HG02885 (cell line): ENCODE results near the gene RABL2A.
A peak's percentile ranks its signal among the peaks of the same experiment; 100 is the strongest.
"Not testable (repeated sequence)": the region's sequence is repeated elsewhere in the genome, so short reads cannot be mapped to it uniquely, and the experiment has no call there.

Experiments
- ATAC-seq: cut with Tn5 transposase; IDR thresholded peaks from one replicate; pipeline ENCODE4 v1.9.1; 2021; ENCODE audit warnings: mild to moderate bottlenecking; ENCODE audit not compliant: unreplicated experiment, poor library complexity

RABL2A gene

GRCh38 chr2:113626616-113627330, at the start of gene RABL2A:
Gene RABL2A, plus strand, starts transcription at chr2:113627266. Its CDS starts 1,341 bp downstream, at chr2:113628607.
- peak; percentile 94 for ATAC-seq

- not testable (repeated sequence) for ATAC-seq
Measured at GRCh38 chr2:113578508-113578907, 48.6 kb upstream of the RABL2A start.

- not testable (repeated sequence) for ATAC-seq
Measured at GRCh38 chr2:113582473-113582872, 44.6 kb upstream of the RABL2A start.

GRCh38 chr2:113583521-113584225, 43.4 kb upstream of the RABL2A start:
- ATAC-seq, result not testable (repeated sequence)

- ATAC-seq, result not testable (repeated sequence)
Measured at GRCh38 chr2:113584311-113585092, 42.6 kb upstream of the RABL2A start.

DNA sequence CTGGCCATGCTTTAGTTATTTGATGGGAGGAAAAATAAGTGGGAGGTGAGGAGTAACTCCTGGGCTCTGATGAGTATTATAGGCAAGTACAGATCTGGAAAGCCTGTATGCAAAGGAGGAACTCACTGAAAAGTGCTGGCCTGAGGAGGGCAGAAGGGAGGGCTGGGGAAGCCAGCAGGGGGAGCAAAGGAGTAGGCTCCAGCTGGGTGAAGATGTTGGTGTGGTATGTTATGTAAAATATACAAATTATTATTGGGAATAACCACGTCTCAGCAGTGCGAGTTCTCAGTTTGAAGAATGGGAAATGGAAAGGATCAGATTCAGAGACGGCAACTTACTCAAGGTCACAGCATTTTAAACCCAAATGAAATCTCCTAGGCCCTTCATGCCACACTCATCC, 39.9 kb upstream of the RABL2A start:
- not testable (repeated sequence) for ATAC-seq

GRCh38 chr2:113589591-113589990, 37.5 kb upstream of the RABL2A start:
- ATAC-seq, result not testable (repeated sequence)

- ATAC-seq, result not testable (repeated sequence)
Measured at GRCh38 chr2:113591926-113592325, 35.1 kb upstream of the RABL2A start.

- ATAC-seq, result not testable (repeated sequence)
Measured at GRCh38 chr2:113593280-113593679, 33.8 kb upstream of the RABL2A start.

GRCh38 chr2:113595725-113596124, 31.3 kb upstream of the RABL2A start:
- not testable (repeated sequence) for ATAC-seq

DNA sequence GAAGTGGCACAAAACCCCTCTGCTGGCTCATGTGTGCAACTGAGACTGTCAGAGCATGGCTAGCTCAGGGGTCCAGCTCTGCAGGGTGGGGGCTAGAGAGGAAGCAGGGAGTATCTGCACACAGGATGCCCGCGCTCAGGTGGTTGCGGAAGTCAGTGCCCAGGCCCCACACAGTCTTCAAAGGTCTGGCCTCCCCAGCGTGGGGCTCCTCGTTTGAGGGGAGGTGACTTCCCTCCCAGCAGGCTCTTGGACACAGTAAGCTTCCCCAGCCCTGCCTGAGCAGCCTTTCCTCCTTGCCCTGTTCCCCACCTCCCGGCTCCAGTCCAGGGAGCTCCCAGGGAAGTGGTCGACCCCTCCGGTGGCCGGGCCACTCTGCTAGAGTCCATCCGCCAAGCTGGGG, 29.9 kb upstream of the RABL2A start:
- not testable (repeated sequence) for ATAC-seq

DNA sequence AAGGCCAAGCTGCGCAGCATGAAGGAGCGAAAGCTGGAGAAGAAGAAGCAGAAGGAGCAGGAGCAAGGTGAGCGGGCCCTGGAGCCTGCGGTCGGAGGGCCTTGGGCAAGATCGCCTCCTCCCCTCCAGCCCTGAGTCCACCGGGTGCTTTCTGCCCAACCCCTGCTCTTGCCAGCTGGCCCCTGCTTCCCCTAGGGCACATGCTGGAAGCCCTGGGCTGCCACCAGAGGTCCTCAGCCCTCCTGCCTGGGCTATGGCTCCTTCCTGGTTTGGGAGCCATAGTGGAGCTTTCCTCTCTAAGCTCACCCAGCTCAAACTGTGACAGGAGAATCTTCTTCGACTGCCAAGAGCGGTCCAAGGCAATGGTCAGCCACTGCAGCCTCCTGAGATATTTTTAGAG, 29.5 kb upstream of the RABL2A start:
- not testable (repeated sequence) for ATAC-seq

DNA sequence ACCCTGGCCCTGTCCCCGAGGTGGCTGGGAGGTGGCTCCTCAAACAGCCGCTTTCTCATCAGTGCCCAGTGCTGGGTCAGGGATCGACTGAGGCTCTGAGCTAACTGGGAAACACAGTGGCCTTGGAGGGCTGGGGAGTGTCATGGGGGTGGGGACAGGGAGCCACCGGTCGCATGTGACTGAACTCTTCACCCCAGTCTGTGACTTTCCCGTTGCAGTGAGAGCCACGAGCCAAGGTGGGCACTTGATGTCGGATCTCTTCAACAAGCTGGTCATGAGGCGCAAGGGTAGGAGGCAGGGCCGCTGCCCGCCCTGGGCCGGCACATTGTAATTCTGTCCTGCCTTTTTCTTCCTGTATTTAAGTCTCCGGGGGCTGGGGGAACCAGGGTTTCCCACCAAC, 28.9 kb upstream of the RABL2A start:
- not testable (repeated sequence) for ATAC-seq

GRCh38 chr2:113598738-113599137, 28.3 kb upstream of the RABL2A start:
- ATAC-seq, result not testable (repeated sequence)

DNA sequence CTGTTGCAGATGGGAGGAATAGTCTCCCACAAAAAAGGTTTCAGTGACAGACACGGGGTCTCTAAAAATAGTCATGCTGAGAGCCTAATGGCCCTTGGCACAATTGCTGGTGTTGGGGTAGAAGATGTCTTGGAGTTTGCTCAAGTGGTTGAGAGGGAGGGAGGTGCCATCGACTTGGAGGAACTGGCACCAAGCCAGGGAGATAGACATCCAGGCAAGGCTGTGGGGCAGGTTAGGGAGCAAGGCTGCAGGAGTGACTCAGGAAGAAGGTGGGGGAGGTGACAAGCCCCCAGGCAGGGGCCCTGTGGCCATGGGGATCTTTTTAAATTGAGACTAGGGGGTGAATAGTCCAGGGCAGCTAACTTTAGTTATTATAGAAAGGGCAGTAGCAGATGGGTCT, 27.9 kb upstream of the RABL2A start:
- ATAC-seq, result not testable (repeated sequence)

DNA sequence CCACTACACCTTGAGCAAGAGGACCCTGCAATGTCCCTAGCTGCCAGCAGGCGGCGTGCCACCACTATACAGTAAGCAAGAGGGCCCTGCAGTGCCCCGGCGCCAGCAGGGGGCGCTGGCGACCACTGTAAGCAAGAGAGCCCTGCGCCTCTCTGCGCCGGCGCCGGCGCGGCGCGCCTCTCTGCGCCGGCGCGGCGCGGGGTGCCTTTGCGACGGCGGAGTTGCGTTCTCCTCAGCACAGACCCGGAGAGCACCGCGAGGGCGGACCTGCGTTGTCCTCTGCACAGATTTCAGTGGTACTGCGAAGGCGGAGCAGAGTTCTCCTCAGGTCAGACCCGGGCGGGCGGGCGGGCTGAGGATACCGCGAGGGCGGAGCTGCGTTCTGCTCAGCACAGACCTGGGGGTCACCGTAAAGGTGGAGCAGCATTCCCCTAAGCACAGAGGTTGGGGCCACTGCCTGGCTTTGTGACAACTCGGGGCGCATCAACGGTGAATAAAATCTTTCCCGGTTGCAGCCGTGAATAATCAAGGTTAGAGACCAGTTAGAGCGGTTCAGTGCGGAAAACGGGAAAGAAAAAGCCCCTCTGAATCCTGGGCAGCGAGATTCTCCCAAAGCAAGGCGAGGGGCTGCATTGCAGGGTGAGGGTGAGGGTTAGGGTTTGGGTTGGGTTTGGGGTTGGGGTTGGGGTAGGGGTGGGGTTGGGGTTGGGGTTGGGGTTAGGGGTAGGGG, 24.9 kb upstream of the RABL2A start:
- peak; percentile 71 for ATAC-seq

- ATAC-seq, result no peak
Measured at GRCh38 chr2:113602869-113603466, 24.1 kb upstream of the RABL2A start.

GRCh38 chr2:113603467-113604084, 23.5 kb upstream of the RABL2A start:
- ATAC-seq, result peak; percentile 89

- not testable (repeated sequence) for ATAC-seq
Measured at GRCh38 chr2:113604085-113604477, 23.0 kb upstream of the RABL2A start.
